GM10248 (cell line): Measurements from ENCODE around the gene SOX18.

Experiments
- CTCF ChIA-PET: fragments of 300-600 bp; sonication (Branson Sonifier 250); formaldehyde crosslinking; extraction: SDS; loops from one replicate; lab custom pipeline; 2021; ENCODE audit warnings: antibody characterized with exemption; lab: Yijun Ruan, JAX
- POLR2A ChIA-PET: fragments of 350-650 bp; sonication (Branson Sonifier 250); formaldehyde crosslinking; extraction: SDS; loops from one replicate; lab custom pipeline; 2020; ENCODE audit warnings: antibody characterized with exemption; lab: Yijun Ruan, JAX
- DNase-seq: peaks from one replicate; pipeline ENCODE4 v3.0.0; 2012; ENCODE audit errors: extremely low spot score
- CTCF ChIP-seq: IDR thresholded peaks from 2 replicates; pipeline ENCODE4 v1.5.1; 2012; ENCODE audit warnings: mild to moderate bottlenecking, low read depth; ENCODE audit errors: extremely low read depth, missing control alignments, control extremely low read depth

Gene SOX18

GRCh38 chr20:64069614-64070243 is 20.3 kb upstream of the SOX18 start:
- TF ChIP-seq CTCF, result peak; percentile 71
- ChIA-PET CTCF (interaction anchor here (0.9 to 2.2 kb wide), 11 partner anchors 9 to 531 kb away, joined by 3 to 17 read pairs (median 3); partner anchors contain the start of genes OPRL1 and RGS19), POLR2A (no interaction called here)
- DNase-seq, result peak; percentile 59

- DNase-seq, result no peak
- TF ChIP-seq CTCF, result no peak
- CTCF ChIA-PET, result interaction anchor here (1.0 to 2.2 kb wide), 10 partner anchors 9 to 531 kb away, joined by 3 to 17 read pairs (median 3); partner anchors contain the start of genes OPRL1 and RGS19
- POLR2A ChIA-PET, result no interaction called here
These were observed 19.8 kb upstream of the SOX18 start for GRCh38 chr20:64069209-64069613.

- ChIA-PET POLR2A (no interaction called here), CTCF (interaction anchor here (1.0 to 2.2 kb wide), 6 partner anchors 10 to 52 kb away, joined by 3 to 17 read pairs (median 4); partner anchors contain the start of genes OPRL1 and RGS19)
- DNase-seq, result no peak
- TF ChIP-seq CTCF, result no peak
These were observed 19.2 kb upstream of the SOX18 start for GRCh38 chr20:64068386-64069208.

GRCh38 chr20:64067733-64068307 is 18.4 kb upstream of the SOX18 start:
- no peak for DNase-seq
- POLR2A ChIA-PET, result no interaction called here
- no peak for TF ChIP-seq CTCF
- CTCF ChIA-PET, result no interaction called here

- TF ChIP-seq CTCF, result no peak
- ChIA-PET CTCF (interaction anchor here (1.1 to 1.3 kb wide), 2 partner anchors 10 to 303 kb away, joined by 3 to 7 read pairs; no protein-coding TSS in a partner anchor), POLR2A (no interaction called here)
- DNase-seq, result no peak
These were observed 17.7 kb upstream of the SOX18 start for GRCh38 chr20:64067005-64067632.

- ChIA-PET CTCF (interaction anchor here (0.9 to 1.3 kb wide), 3 partner anchors 9 to 14 kb away, joined by 3 to 7 read pairs (median 3); partner anchors contain the start of genes OPRL1 and RGS19), POLR2A (no interaction called here)
- TF ChIP-seq CTCF, result no peak
These were observed 16.5 kb upstream of the SOX18 start for GRCh38 chr20:64065974-64066343.

More at GRCh38 chr20:64065974-64066343, 16.5 kb upstream of the SOX18 start:
- peak; percentile 81 for DNase-seq
